ENCODE data around the gene ODC1. TPM values are rescaled to one million over a fixed set of nuclear protein-coding genes. Genes with fewer than 3 reads are reported as not detected.

The ODC1 gene
- total and polyA plus RNA-seq, 2 experiments from 2014 or later: 23.3 to 70.3 TPM

DNA sequence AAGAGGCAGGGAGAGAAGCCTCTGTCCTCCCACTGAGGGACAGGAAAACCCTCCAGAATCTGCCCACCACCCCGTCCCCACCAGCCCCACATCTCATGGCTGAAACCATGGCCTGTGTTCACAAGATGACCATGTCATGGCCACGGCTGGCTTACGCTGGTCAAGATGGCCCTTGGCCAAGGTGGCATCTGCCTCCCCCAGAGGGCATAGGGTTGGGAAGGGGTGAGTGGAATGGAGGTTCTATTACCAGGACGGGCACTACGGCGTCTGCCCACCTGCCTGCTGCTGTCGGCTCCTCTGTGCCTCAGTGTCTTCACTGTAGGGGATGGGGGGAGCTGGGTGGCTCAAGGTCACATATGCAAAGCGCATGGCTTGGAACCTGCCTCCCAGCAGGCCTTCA lies 19.8 kb downstream of the ODC1 start (continued):
- no peak for TF ChIP-seq ZNF114 (CRISPR knock-in tag; IDR thresholded peaks at IDR 0.05)
- no peak for TF ChIP-seq CREB1 (CRISPR knock-in tag; IDR thresholded peaks at IDR 0.05; ENCODE audit: low read depth)
- no peak for TF ChIP-seq JUNB (IDR thresholded peaks at IDR 0.05; ENCODE audit: unreplicated experiment)
- no peak for TF ChIP-seq EZH2 (IDR thresholded peaks at IDR 0.05; ENCODE audit: low read depth, unreplicated experiment)
- no peak for TF ChIP-seq ZNF331 (CRISPR knock-in tag; IDR thresholded peaks at IDR 0.05; ENCODE audit: low read depth)
- TF ChIP-seq POLR2AphosphoS5 (IDR thresholded peaks at IDR 0.05; ENCODE audit: low read depth): no peak
- TF ChIP-seq, protein P1, sequence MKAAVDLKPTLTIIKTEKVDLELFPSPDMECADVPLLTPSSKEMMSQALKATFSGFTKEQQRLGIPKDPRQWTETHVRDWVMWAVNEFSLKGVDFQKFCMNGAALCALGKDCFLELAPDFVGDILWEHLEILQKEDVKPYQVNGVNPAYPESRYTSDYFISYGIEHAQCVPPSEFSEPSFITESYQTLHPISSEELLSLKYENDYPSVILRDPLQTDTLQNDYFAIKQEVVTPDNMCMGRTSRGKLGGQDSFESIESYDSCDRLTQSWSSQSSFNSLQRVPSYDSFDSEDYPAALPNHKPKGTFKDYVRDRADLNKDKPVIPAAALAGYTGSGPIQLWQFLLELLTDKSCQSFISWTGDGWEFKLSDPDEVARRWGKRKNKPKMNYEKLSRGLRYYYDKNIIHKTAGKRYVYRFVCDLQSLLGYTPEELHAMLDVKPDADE (IDR thresholded peaks at IDR 0.05): no peak
- no peak for TF ChIP-seq NANOG (IDR thresholded peaks at IDR 0.05; ENCODE audit: borderline replicate concordance)
- TF ChIP-seq, protein P2, sequence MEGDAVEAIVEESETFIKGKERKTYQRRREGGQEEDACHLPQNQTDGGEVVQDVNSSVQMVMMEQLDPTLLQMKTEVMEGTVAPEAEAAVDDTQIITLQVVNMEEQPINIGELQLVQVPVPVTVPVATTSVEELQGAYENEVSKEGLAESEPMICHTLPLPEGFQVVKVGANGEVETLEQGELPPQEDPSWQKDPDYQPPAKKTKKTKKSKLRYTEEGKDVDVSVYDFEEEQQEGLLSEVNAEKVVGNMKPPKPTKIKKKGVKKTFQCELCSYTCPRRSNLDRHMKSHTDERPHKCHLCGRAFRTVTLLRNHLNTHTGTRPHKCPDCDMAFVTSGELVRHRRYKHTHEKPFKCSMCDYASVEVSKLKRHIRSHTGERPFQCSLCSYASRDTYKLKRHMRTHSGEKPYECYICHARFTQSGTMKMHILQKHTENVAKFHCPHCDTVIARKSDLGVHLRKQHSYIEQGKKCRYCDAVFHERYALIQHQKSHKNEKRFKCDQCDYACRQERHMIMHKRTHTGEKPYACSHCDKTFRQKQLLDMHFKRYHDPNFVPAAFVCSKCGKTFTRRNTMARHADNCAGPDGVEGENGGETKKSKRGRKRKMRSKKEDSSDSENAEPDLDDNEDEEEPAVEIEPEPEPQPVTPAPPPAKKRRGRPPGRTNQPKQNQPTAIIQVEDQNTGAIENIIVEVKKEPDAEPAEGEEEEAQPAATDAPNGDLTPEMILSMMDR (conservative IDR thresholded peaks at IDR 0.05; ENCODE audit: low read depth in 2 of 2): no peak

- H3K9me2 ChIP-seq (ENCODE audit: insufficient read depth): no peaks in the 10 kb centered on the region
- H3K9me3 Mint-ChIP-seq: no peaks in the 10 kb centered on the region
Observed at GRCh38 chr2:10427618-10427949, 20.5 kb downstream of the ODC1 start.

More at GRCh38 chr2:10427618-10427949, 20.5 kb downstream of the ODC1 start:
- Histone ChIP-seq H3K4me1 (ENCODE audit: insufficient read depth) (no peaks in the 10 kb centered on the region), H3F3A (replicated peaks; ENCODE audit: low read depth) (no peaks in the 10 kb centered on the region), H3K27ac (ENCODE audit: low read depth) (no peak overlapping the region), H3K4me3 (no peak overlapping the region), H2AFZ (no peak overlapping the region), H3K79me2 (replicated peaks; ENCODE audit: insufficient read depth) (no peaks in the 10 kb centered on the region), H3K36me3 (ENCODE audit: insufficient read depth) (no peaks in the 10 kb centered on the region), H3K4me2 (no peak overlapping the region), H4K20me1 (replicated peaks; ENCODE audit: insufficient read depth) (no peaks in the 10 kb centered on the region), H3K27me3 (ENCODE audit: insufficient read depth) (peaks cover 3% of the 10 kb centered on the region; the same call in 1 of the 2 replicates)
- TF ChIP-seq, protein P1 (IDR thresholded peaks at IDR 0.05): no peak
- TF ChIP-seq JUNB (IDR thresholded peaks at IDR 0.05; ENCODE audit: unreplicated experiment) (no peak), EZH2 (IDR thresholded peaks at IDR 0.05; ENCODE audit: low read depth, unreplicated experiment) (no peak), ZNF331 (CRISPR knock-in tag; IDR thresholded peaks at IDR 0.05; ENCODE audit: low read depth) (no peak), CREB1 (CRISPR knock-in tag; IDR thresholded peaks at IDR 0.05; ENCODE audit: low read depth) (no peak), STAT1 (IDR thresholded peaks at IDR 0.05; ENCODE audit: unreplicated experiment) (no peak), POLR2AphosphoS5 (IDR thresholded peaks at IDR 0.05; ENCODE audit: low read depth) (no peak), EZH2phosphoT487 (IDR thresholded peaks at IDR 0.05; ENCODE audit: unreplicated experiment) (no peak), ZNF114 (CRISPR knock-in tag; IDR thresholded peaks at IDR 0.05) (no peak)
- TF ChIP-seq, protein P2 (conservative IDR thresholded peaks at IDR 0.05; ENCODE audit: low read depth in 2 of 2): no peak
- H3K27me3 Mint-ChIP-seq (ENCODE audit: insufficient read depth, low read depth, poor library complexity): peaks cover 15% of the 10 kb centered on the region
- H3K36me3 Mint-ChIP-seq (ENCODE audit: low read depth): no peaks in the 10 kb centered on the region
- no peak overlapping the region for H3K4me3 Mint-ChIP-seq
- no peak overlapping the region for H3K27ac Mint-ChIP-seq
- no peak for ATAC-seq
- DNase-seq (ENCODE audit: low spot score): no peak
- no peaks in the 10 kb centered on the region for H3K4me1 Mint-ChIP-seq
